Pons (tissue), 1 donor: ENCODE measurements around the gene LTA4H.

Experiments
- DNase-seq: peaks from one replicate; pipeline ENCODE4 v3.0.0-alpha.2; 2016; ENCODE audit warnings: low spot score

The LTA4H gene

DNA sequence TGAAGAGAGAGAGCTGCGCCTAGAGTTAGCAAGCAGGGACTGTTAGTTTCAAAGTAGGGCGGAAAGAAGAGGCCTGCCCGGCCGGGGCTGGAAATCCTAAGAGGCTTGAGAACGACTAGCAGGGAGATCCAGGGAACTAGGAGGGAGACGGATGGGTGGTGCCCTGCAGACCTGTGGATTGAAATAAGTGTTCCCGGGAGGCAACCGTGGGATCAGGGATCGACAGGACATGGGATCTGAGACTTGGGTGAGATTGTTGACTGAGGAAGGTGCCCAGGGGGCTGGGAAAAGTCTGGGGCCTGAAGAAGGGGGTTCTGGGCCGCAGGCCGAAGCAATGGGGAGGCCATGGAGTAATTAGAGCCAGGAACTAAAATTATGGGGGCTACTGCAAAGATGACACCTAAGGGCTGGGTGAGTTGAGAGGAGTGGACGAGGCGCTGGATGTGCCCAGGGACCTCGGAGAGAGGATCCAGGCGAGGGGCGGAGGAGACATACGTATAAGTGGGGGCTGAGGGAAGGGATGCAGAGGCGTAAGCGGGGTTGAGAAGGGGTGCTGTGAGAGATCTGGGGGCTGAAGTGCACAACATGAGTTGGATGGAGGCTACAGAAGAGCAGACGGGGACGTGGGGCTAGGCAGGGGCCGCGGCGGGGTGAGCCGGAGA lies 635 bp downstream of the LTA4H start:
- peak; percentile 16 for DNase-seq

DNA sequence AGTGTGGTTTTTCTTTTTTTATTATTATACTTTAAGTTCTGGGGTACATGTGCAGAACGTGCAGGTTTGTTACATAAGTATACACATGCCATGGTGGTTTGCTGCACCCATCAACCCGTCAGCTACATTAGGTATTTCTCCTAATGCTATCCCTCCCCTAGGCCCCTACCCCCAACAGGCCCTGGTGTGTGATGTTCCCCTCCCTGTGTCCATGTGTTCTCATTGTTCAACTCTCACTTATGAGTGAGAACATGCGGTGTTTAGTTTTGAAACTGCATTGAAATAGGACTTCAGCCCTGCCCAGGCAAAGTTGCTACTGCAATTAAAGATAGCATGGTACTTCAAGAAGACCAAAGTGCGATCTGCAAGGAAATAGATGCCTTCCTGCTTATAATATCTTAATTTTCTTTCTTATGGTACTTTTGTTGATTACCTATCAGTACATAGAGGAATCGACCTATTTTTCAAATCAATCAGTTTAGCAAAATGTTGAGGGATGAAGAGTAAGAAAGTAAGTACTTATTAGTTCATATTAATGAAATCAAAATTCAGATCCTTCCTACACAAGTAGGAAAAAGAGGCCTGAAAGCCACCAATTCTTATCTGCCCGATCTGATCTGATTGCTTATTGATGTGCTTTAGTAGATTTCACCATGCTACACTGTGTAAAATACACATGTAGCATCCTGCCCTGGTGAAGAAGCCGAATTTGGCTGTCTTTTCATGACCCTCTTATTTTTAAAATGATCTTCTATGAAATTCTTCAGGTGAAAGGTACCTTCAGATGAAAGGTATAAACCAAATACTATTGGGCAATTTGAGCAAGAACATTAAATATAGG lies 1.6 kb downstream of the LTA4H start:
- no peak for DNase-seq

DNA sequence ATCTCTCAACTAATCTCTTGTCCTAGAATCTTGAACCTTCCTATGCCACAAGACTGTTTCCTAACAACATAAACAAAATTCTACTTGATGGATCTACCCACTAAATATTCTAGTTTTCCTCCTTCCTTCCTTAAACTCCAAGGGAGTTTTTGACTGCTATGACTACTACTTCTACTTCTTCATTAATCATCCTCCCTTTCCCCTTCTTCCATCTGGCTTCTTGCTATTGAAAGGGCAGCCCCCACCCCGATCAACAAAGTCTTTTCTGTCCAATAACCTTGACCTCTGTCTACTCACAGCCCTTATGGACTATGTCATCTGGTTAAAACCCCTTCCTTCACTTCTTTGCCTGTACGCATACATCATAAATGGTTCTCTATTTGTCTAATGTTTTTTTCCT lies 5.6 kb downstream of the LTA4H start:
- DNase-seq = no peak

DNA sequence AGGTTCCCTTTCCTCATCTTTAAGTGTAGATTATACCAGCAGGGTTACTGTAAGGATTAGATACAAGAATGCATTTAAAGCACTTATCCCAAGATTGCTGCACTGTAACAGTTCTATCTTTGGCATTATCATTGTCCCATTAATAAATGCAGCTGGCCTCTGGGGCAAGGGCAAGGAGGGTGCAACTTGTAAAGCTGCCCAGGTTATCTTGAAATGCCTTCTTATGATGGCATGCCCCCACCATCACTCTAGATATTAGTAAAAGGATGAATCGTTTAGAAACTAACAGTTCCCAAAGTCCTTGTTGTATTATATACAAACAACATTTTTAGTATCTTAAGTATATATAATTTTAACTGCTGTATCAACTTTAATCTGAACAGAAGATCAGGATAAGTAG lies 6.8 kb downstream of the LTA4H start:
- DNase-seq = no peak

DNA sequence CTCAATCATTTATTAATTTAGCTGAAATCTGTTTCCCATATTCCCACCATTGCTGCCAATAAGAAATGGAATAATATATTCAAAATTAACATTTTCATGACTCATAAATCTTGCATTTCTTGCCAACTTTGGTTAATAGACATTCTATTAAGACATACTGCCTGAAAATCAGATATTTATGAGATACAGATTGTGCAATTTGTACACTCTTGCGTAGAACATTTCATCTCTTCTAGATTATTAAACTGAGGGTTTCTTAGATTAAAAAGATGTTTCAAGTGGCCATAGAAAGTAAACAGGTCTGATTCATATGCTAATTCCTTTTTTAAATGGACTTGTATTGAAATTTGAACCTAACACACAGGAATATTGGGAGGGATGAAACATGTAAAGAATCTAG lies 9.1 kb downstream of the LTA4H start:
- DNase-seq = no peak

DNA sequence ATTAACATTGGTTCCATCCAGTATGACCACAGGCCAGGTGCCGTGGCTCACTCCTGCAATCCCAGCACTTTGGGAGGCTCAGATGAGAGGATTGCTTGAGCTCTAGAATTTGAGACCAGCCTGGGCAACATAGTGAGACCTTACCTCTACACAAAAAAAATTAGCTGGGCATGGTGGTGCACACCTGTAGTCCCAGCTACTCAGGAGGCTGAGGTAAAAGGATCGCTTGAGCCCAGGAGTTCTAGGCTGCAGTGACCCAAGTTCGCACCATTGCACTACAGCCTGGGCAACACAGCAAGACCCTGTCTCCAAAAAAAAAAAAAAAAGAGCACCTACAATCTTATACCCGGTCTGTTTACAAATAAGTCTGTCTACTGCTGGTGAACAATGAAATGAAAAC lies 9.9 kb downstream of the LTA4H start:
- no peak for DNase-seq

DNA sequence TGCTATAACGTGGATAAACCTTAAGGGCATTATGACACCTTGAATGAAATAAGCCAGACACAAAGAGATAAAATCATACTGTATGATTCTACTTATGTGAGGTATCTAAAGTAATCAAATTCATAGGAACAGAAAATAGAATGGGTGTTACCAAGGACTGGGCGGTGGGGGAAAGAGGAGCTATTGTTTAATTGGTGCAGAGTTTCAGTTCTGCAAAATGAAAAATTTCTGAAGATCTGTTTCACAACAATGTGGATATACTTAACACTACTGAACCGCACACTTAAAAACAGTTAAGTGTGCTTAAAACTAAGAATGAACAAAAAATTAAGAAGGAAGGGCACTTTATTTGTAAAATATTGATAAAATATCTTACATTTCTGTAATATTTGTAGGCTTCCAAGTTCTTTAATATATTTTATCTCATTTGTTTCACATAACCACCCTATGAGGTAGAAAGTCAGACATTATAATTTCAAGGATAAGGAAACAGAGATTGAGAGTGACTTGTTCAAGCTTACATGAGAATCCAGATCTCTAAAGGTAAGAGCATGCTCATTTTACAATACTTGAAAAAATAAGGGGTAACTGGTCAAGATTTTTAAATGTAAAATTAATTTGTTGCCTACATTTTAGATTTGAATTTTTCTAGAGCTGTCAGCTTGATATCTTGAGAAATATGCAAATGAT lies 14.9 kb downstream of the LTA4H start:
- no peak for DNase-seq

DNA sequence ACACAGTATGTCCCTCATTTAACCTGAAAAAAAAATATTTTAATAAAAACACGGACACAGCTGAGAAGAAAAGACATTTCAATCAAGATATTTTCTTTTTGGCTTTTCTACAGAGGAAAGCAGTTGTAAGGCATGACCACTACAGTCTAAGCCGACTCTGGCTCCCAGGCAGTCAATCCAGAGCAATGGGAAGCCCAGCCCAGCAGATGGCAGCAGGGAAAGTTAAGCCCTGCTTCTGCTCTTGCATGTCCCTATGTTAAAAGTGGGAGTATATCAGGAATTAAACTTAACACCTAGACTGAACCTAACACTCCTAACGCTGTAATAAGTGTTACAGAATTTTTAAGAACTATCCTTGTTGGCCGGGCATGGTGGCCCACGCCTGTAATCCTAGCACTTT lies 19.7 kb downstream of the LTA4H start:
- DNase-seq = peak; percentile 17

DNA sequence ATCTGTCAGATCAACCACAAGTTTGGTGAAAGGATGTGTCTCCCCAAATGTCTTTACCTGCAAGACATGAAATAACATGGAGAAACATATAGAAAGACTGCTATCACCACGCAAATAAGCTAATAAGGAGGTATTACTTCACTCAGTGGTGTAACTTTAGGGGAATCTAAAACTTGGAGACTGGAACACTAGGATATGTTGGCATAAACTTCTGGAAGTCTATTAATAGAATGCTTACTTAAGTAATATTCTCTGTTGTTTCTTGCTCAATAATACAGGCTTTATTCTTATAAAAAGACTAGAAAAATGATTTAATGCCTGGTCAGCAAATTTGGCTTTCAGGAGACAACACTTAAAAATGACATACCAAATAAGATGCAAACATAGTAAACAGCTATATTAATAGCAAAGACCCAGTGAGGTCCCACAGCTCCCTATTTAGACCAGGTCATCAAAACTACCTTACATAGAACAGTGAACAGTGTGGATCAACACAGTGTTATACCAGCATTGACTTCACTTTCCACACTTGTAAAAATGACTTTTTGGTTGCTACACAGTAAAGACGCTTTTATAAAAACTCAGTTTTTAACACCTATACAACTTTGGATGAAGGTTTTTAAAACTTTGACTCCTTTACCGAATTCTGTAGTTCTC lies 20.3 kb downstream of the LTA4H start:
- DNase-seq = no peak

DNA sequence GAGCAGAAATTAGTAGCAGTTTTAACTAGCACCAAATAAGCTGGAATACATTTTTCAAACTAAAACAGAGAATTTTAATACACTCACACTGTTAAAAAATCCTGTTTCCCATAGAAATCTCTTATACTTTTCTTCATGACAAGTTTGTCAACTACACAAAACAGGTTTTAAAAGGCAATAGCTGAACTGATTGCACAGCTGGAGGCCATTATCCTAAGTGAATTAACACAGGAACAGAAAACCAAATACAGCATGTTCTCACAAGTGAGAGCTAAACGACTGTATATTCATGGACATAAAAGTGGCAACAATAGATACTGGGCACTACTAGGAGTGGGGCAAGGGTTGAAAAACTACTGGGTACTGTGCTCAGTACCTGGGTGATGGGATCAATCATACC lies 27.7 kb downstream of the LTA4H start:
- DNase-seq = no peak

DNA sequence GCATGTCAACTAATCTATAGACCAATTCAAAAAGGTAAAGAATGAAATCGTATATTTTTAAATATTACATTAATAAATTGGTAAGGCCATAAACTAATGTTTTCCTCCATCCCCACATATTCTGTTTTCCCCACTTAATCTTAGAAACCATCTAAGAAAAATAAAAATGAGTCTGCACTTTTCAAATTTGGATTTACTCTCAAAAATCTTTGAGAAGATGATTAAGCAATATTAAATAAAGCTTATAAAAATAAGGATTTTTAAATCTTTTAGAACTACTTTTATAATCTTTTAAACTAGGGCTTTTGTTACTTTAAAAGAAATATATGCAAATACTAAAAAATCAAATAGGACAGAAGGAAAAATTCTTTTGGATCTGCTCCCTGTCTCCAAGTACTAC lies 28.7 kb downstream of the LTA4H start:
- DNase-seq = no peak

DNA sequence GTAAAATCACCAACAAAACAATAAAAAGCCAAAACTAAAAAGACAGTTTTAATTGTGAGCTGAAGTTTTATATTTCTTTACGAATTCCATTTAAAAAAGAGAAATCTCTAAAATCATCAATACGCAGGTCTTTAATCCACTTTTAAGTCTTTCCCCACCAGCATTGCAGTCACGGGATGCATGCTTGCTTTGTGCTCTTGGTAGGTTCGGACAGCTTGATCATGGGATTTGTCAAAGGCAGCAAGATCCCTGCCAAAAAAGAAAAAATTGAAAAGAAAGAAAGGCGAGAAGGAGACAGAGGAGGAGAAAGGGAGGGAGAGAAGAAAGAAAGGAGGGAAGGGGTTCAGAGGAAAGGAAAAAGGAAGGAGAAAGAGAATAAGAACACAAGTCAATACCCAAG lies 34.5 kb downstream of the LTA4H start:
- DNase-seq = peak; percentile 5

DNA sequence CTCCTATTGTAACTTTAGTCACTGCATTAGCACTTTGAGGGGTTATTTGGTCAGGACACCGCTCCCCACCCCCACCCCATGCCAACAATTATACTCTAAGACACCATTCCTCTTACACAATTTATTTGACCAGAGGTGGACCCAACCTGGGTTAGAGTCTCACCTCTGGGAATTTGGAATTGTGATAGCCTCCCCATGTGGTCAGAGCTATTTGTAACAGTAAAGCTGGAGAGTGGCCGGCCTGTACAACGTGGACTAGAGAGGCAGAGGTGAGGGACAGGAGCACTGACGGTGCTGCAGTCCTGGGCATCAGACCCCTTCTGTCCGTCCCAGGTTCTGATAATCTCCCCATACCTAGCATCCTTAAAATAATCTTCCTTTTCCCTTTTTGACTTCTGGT lies 35.9 kb downstream of the LTA4H start:
- DNase-seq = no peak

DNA sequence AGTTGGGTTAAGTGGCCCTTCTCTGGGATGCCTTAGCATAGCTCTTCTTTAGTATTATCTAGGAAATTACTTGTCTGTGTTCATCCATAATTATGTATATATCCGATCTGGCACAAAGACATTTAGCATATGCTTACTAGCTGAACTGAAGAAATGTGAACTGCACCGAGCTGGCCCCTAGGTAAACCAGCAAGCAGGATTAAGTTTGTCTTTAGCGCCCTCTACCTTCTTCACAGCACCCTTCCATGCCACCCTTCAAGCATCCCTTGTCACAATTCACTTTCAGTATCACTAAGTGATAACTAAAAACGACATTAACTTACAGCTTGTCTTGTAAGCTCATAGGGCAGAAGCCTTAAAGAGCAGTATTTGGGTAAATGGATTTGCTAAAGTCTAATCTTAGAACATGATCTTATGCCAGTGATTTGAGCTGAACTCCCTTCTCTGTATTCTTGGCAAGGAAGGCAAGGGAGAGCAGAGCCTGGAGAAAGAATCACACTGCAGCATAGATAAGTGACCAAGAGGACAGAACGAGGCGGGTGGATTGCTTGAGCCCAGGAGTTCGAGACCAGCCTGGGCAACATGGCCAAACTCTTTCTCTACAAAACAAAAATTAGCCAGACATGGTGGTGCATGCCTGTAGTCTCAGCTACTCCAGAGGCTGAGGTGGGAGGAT lies 36.6 kb downstream of the LTA4H start:
- peak; percentile 79 for DNase-seq

DNA sequence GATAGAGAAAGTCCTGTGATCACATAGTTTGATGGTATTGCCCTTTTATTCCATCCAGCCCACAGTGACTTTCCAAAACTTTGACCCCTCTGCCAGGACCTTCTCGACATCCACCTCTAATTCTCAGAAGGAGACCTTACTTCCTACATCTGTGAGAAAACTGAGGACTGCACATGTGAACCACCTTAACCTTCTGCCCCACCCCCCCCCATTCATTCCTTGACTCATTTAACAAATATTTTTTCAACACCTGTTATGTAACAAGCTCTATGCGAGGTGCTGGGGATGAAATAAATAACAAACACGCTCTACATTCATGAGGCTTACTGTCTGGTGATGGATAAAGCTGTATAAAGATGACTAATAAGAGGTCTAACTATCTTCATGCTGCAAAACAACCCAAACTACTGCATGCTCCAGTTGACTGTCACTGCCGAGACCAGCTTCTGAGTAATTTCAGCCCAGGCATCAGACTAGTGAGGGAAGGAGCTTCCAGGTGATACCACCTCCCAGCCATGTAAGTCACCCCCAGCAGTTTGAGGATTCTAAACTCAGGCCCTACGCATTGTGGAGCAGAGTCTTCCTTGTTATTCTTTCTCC lies 37.4 kb downstream of the LTA4H start:
- DNase-seq = no peak

DNA sequence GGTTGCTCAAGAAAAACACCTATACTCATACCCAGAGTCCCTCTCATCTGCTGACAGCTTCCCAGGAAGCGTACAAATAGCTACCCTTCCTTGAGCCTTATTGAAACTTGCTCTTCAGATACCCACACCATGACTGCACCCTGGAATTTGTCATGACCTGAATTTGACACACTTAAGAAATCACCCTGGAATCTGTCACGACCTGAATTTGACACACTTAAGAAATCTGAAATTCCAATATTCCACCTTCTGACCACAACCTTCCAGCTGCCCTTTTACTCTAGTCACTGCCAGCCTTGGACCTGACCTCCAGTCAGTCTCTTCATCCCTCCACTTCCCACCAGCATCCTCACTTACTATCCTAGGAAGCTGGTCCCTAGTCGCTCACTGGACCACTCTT lies 38.1 kb downstream of the LTA4H start:
- no peak for DNase-seq

DNA sequence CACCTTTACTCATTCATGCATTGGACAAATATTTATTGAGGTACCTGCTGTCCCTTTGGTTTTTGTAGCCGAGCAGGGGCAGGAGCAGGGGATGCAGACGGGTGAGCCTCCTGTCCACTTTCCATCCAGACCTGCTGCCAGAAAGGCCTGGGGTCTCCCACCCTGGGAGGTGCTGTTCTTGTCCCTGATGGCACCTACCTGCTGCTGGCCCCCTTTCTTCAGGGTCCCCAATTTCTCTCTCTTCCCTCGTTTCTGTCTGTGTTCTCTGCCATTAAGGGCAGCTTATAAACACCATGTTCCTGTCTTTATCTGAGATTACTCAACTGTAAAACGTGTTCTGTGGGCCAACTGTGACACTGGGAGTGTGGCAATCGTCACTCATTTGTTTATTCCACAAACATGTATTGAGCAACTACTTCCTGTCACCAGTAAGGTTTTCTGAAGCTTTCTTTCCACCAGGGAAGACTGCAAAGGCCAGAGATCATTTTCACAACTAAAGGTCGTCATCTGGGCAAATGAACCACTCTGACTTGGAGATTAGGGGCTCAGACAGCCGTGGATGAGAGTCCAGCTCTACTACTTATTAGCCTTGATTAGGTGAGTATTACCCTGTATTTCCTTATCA lies 39.2 kb downstream of the LTA4H start, which contains the start of gene HAL:
Gene HAL (minus strand): TSS at position 311 of the 625 bp plus-strand sequence. CDS start 434 bp downstream, outside the sequence.
- no peak for DNase-seq

DNA sequence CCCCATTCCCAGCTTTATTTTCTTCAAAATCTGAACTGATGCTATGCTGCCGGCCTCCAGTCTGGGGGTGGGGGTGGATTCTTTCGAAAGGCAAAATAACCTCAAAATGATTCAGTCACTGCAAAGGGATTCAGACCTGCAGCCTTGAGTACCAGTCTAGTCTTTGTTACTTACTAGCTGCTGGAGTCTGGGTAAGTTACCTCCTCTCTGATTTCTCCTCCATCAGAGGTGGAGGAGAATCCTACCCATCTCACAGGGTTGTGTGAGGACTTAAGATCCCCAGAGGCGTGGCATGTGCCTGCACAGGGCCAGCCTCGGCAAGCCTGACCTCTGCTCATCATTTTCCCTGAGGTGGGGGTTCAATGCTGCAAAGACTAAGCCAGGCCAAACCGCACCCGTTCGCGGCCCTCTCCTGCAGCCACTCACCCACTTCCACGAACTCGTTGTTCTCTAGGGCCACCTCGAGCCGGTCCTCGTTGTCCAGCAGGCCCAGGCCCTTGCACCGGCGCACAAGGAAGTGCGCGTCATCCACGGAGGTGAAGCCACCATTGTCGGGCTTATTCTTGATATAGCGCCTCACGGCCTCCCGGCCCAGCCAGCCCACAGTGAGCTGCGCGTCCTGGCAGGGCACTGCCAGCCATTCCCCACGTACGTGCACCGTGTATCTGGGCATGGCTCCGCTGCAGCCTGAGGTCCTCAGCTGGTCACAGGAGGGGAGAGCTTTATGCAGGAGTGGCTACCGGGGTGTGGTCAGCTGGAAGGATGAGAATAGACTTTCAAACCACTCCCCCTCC lies 40.0 kb downstream of the LTA4H start:
- no peak for DNase-seq

DNA sequence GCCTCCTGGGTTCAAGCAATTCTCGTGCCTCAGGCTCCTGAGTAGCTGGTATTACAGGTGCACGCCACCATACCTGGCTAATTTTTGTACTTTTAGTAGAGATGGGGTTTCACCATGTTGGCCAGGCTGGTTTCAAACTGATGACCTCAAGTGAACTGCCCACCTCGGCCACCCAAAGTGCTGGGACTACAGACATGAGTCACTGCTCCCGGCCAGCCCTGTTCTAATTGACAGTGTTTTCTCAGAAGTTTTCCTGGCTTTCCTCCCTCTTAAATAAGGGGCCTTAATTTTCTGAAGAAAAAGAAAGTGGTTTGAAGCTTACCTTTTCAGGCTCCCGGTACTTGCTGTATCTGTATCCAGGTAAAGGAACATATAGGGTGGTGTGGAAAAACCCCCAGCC lies 40.9 kb downstream of the LTA4H start:
- no peak for DNase-seq

DNA sequence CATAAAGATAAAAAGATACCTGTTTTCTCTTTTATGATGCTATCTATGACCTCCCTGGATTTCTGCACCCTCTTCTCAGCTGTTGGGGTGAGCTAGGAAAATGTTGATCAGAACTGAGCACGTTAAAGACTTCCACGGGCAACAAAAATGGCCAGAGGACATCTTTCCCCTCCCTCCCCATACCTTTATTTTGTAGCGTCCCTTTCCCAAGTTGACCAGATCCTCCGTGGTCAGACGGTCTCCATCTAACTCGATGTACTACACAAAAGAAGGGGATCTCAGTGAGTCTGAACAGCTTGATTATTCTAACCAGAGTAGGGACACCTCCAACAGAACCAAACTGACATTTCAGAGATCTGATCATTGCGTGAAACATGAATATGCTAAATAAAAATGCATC lies 41.5 kb downstream of the LTA4H start:
- no peak for DNase-seq
